ENCODE measurements around the gene NAA25. TPM values are rescaled to one million over a fixed set of nuclear protein-coding genes. Genes with fewer than 3 reads are reported as not detected.
"Not testable (repeated sequence)": the region's sequence is repeated elsewhere in the genome, so short reads cannot be mapped to it uniquely, and the experiment has no call there.

Gene NAA25
- total and polyA plus RNA-seq, 9 of the 15 experiments (the other 6 are each of a cell fraction or from before 2014, with no cell fraction given), result 26.6 to 59.6 (median 48.9) TPM

- peak; percentile 88 for FAIRE-seq
- Histone ChIP-seq H3K4me3 (0 out of 2 replicates have a peak overlapping the region, but pooled peaks have one; percentile 4), H3K4me1 (replicated peaks in 1 of 2; ENCODE audit: control insufficient read depth in 2 of 2, insufficient read depth in 2 of 2, low read length in 2 of 2) (peaks cover 9 to 29% of the 10 kb centered on the region in 2 experiments; a peak in 3 of 5 replicates), H3K4me2 (ENCODE audit: insufficient read depth, low read length) (peak overlapping the region; percentile 69), H3K9ac (ENCODE audit: insufficient read depth in 1 of 2, low read depth in 2 of 2, low read length in 2 of 2) (peak overlapping the region in 1 of 2 experiments; percentile 39; a peak in 2 of 4 replicates), H3K27ac (ENCODE audit: extremely low read depth, low read depth, low read length) (peak overlapping the region; percentile 71), H2AFZ (ENCODE audit: low read depth, low read length) (peak overlapping the region; percentile 67)
- in situ Hi-C loops (cut with MboI); ATAC-seq; H3K9me1 ChIP-seq (ENCODE audit: control insufficient read depth, insufficient read depth, low read length); CTCF ChIA-PET (ENCODE audit: low intra/inter-chr PET ratio); H3K27me3 ChIP-seq (ENCODE audit: control insufficient read depth in 2 of 2, insufficient read depth in 2 of 2, low read length in 2 of 2); H4K20me1 ChIP-seq (replicated peaks; ENCODE audit: control insufficient read depth, insufficient read depth, low read length); H3K9me3 ChIP-seq (replicated peaks; ENCODE audit: control insufficient read depth, insufficient read depth, low read depth, low read length); H3K79me2 ChIP-seq (ENCODE audit: control insufficient read depth, insufficient read depth, low read length); BruUV-seq (replicated peaks); H3K36me3 ChIP-seq (ENCODE audit: control insufficient read depth, insufficient read depth, low read length): not testable (repeated sequence)
- peak; percentile 22 to 90 (median 34) for DNase-seq (ENCODE audit: extremely low read depth in 1 of 4, low spot score in 3 of 4)
- POLR2A ChIA-PET, result interaction anchor here (0.6 to 1.9 kb wide), 7 partner anchors 9 to 126 kb away, joined by 3 to 4 read pairs (median 3); no protein-coding TSS in a partner anchor
- intact Hi-C loops (cut with micrococcal nuclease), result loop anchor here (2.0 kb wide), 1 partner anchor 18 kb away; the partner anchor contains the start of genes ERP29 and TMEM116
- 5% methylated on average over 17 of the region's 17 CpGs for WGBS (ENCODE audit: insufficient coverage, low coverage, missing lambda C conversion rate)
- peak in 1 of 2 experiments; percentile 95; a peak in 2 of 4 replicates for TF ChIP-seq TBL1XR1 (IDR thresholded peaks at IDR 0.05; ENCODE audit: low read length in 2 of 2)
- peak; percentile 42; the same call in 1 of the 2 replicates for TF ChIP-seq POLR2AphosphoS5 (IDR thresholded peaks at IDR 0.05; ENCODE audit: control insufficient read depth, insufficient read depth, low read depth, low read length)
- TF ChIP-seq GATAD2B (IDR thresholded peaks at IDR 0.05; ENCODE audit: borderline replicate concordance), result peak; percentile 72; the same call in 1 of the 2 replicates
- TF ChIP-seq DIDO1 (tag; IDR thresholded peaks at IDR 0.05; ENCODE audit: low read depth), result 0 out of 2 replicates have a peak, but pooled peaks have one; percentile 16
- 0 out of 4 replicates have a peak, but pooled peaks of 1 of the 2 experiments have one; percentile 27 for TF ChIP-seq MAZ (CRISPR knock-in tag; conservative IDR thresholded peaks at IDR 0.05 in 1 of 2, IDR thresholded peaks at IDR 0.05 in 1 of 2)
- peak; percentile 28; the same call in 1 of the 2 replicates for TF ChIP-seq ZNF384 (IDR thresholded peaks at IDR 0.05; ENCODE audit: low read depth, low read length)
- TF ChIP-seq GATA2 (CRISPR knock-in tag; IDR thresholded peaks at IDR 0.05), result peak; percentile 64
- peak; percentile 80; the same call in 1 of the 2 replicates for TF ChIP-seq CC2D1A (IDR thresholded peaks at IDR 0.05)
- 0 out of 2 replicates have a peak, but pooled peaks have one; percentile 31 for TF ChIP-seq ZNF197 (CRISPR knock-in tag; IDR thresholded peaks at IDR 0.05; ENCODE audit: low read depth)
- TF ChIP-seq SMARCE1 (IDR thresholded peaks at IDR 0.05), result peak; percentile 82
- peak; percentile 27; the same call in 1 of the 2 replicates for TF ChIP-seq CHAMP1 (IDR thresholded peaks at IDR 0.05)
- peak; percentile 11 for TF ChIP-seq MEIS2 (IDR thresholded peaks at IDR 0.05; ENCODE audit: partially characterized antibody)
- 0 out of 2 replicates have a peak, but pooled peaks have one; percentile 55 for TF ChIP-seq DMBX1 (CRISPR knock-in tag; IDR thresholded peaks at IDR 0.05; ENCODE audit: borderline replicate concordance)
- TF ChIP-seq SOX6 (IDR thresholded peaks at IDR 0.05), result peak; percentile 90
- TF ChIP-seq NFIC (IDR thresholded peaks at IDR 0.05), result peak; percentile 51; the same call in 1 of the 2 replicates
- TF ChIP-seq VEZF1 (CRISPR knock-in tag; IDR thresholded peaks at IDR 0.05), result peak; percentile 39; the same call in 1 of the 2 replicates
- peak; percentile 85 for TF ChIP-seq CTBP1 (IDR thresholded peaks at IDR 0.05; ENCODE audit: borderline replicate concordance)
Measured at GRCh38 chr12:111994211-111995111, 114.1 kb downstream of the NAA25 start.
